T-helper 2 cell treated with Interferon-gamma antibody and Interleukin-4, amounts not matched to agents 5 μg/mL and 100 μg/mL, for 36 hours (primary cell): ENCODE data around the gene CACYBP.

Experiments used
- DNase-seq: peaks from one replicate; pipeline ENCODE4 v3.0.0; 2021; ENCODE audit warnings: low spot score
- H3K27ac Mint-ChIP-seq: one replicate; pipeline ENCODE4 v1.8.0; 2021; ENCODE audit warnings: mild to moderate bottlenecking, mixed read lengths
- H3K27me3 Mint-ChIP-seq: one replicate; pipeline ENCODE4 v1.8.0; 2021; ENCODE audit warnings: low read depth, mixed read lengths
- H3K36me3 Mint-ChIP-seq: one replicate; pipeline ENCODE4 v1.8.0; 2021; ENCODE audit warnings: low read depth, mixed read lengths
- H3K4me1 Mint-ChIP-seq: one replicate; pipeline ENCODE4 v1.8.0; 2021; ENCODE audit warnings: low read depth, mixed read lengths
- H3K4me3 Mint-ChIP-seq: one replicate; pipeline ENCODE4 v1.8.0; 2022; ENCODE audit warnings: mild to moderate bottlenecking, moderate library complexity, mixed read lengths
- H3K9me3 Mint-ChIP-seq: one replicate; pipeline ENCODE4 v1.8.0; 2021; ENCODE audit warnings: mixed read lengths

CACYBP gene

GRCh38 chr1:174999936-175000696 is at the start of gene CACYBP:
CACYBP (plus strand) TSS chr1:174999947; CDS start chr1:175000181, 234 bp downstream.
- H3K4me3 Mint-ChIP-seq, result no peak within 1 kb of the TSS
- no peak for DNase-seq
- no peaks in the 10 kb centered on the region for H3K9me3 Mint-ChIP-seq
- peaks cover 23% of the 10 kb centered on the region for H3K36me3 Mint-ChIP-seq
- H3K27me3 Mint-ChIP-seq, result no peaks in the 10 kb centered on the region
- H3K27ac Mint-ChIP-seq, result no peak within 1 kb of the TSS
- peaks cover 35% of the 10 kb centered on the region for H3K4me1 Mint-ChIP-seq

GRCh38 chr1:174953285-174954072 is 46.3 kb upstream of the CACYBP start:
- Mint-ChIP-seq H3K4me3 (no peak overlapping the region), H3K9me3 (no peaks in the 10 kb centered on the region), H3K27ac (no peak overlapping the region), H3K4me1 (peaks cover 26% of the 10 kb centered on the region), H3K27me3 (no peaks in the 10 kb centered on the region), H3K36me3 (peaks cover 2% of the 10 kb centered on the region)
- DNase-seq, result no peak

GRCh38 chr1:174954073-174954460 is 45.7 kb upstream of the CACYBP start:
- H3K27me3 Mint-ChIP-seq, result no peaks in the 10 kb centered on the region

GRCh38 chr1:174954671-174955669 is 44.8 kb upstream of the CACYBP start:
- Mint-ChIP-seq H3K36me3 (peaks cover 3% of the 10 kb centered on the region), H3K27me3 (no peaks in the 10 kb centered on the region), H3K4me1 (peaks cover 27% of the 10 kb centered on the region), H3K4me3 (no peak overlapping the region), H3K27ac (no peak overlapping the region), H3K9me3 (no peaks in the 10 kb centered on the region)
- DNase-seq, result no peak

More at GRCh38 chr1:174954073-174954460, 45.7 kb upstream of the CACYBP start:
- Mint-ChIP-seq H3K9me3 (no peaks in the 10 kb centered on the region), H3K4me3 (no peak overlapping the region), H3K27ac (no peak overlapping the region), H3K36me3 (peaks cover 3% of the 10 kb centered on the region), H3K4me1 (peaks cover 27% of the 10 kb centered on the region)
- DNase-seq, result no peak

- DNase-seq, result no peak
- Mint-ChIP-seq H3K9me3 (no peaks in the 10 kb centered on the region), H3K27me3 (no peaks in the 10 kb centered on the region), H3K4me1 (peaks cover 27% of the 10 kb centered on the region), H3K36me3 (peaks cover 3% of the 10 kb centered on the region), H3K4me3 (no peak overlapping the region), H3K27ac (no peak overlapping the region)
Observed at GRCh38 chr1:174956086-174956485, 43.7 kb upstream of the CACYBP start.

- H3K36me3 Mint-ChIP-seq, result peaks cover 3% of the 10 kb centered on the region
- no peaks in the 10 kb centered on the region for H3K27me3 Mint-ChIP-seq
- H3K9me3 Mint-ChIP-seq, result no peaks in the 10 kb centered on the region
- no peak for DNase-seq
- peaks cover 27% of the 10 kb centered on the region for H3K4me1 Mint-ChIP-seq
- H3K4me3 Mint-ChIP-seq, result no peak overlapping the region
- no peak overlapping the region for H3K27ac Mint-ChIP-seq
Observed at GRCh38 chr1:174956976-174957375, 42.8 kb upstream of the CACYBP start.

GRCh38 chr1:174957829-174958228 is 41.9 kb upstream of the CACYBP start:
- no peaks in the 10 kb centered on the region for H3K27me3 Mint-ChIP-seq
- DNase-seq, result no peak
- H3K27ac Mint-ChIP-seq, result no peak overlapping the region
- H3K9me3 Mint-ChIP-seq, result no peaks in the 10 kb centered on the region
- peaks cover 27% of the 10 kb centered on the region for H3K4me1 Mint-ChIP-seq
- H3K4me3 Mint-ChIP-seq, result peak overlapping the region; percentile 52
- H3K36me3 Mint-ChIP-seq, result peaks cover 3% of the 10 kb centered on the region

- H3K36me3 Mint-ChIP-seq, result peaks cover 3% of the 10 kb centered on the region
- H3K9me3 Mint-ChIP-seq, result no peaks in the 10 kb centered on the region
- H3K4me1 Mint-ChIP-seq, result peaks cover 29% of the 10 kb centered on the region
- no peak overlapping the region for H3K27ac Mint-ChIP-seq
- DNase-seq, result no peak
- H3K4me3 Mint-ChIP-seq, result no peak overlapping the region
- no peaks in the 10 kb centered on the region for H3K27me3 Mint-ChIP-seq
Observed at GRCh38 chr1:174958396-174958795, 41.4 kb upstream of the CACYBP start.

GRCh38 chr1:174960362-174960761 is 39.4 kb upstream of the CACYBP start:
- Mint-ChIP-seq H3K4me3 (no peak overlapping the region), H3K4me1 (peaks cover 32% of the 10 kb centered on the region), H3K9me3 (no peaks in the 10 kb centered on the region), H3K27me3 (no peaks in the 10 kb centered on the region), H3K27ac (no peak overlapping the region), H3K36me3 (peaks cover 3% of the 10 kb centered on the region)
- DNase-seq, result no peak

- Mint-ChIP-seq H3K4me1 (peaks cover 42% of the 10 kb centered on the region), H3K4me3 (peak overlapping the region; percentile 87), H3K27ac (peak overlapping the region; percentile 89), H3K27me3 (no peaks in the 10 kb centered on the region), H3K9me3 (no peaks in the 10 kb centered on the region), H3K36me3 (no peaks in the 10 kb centered on the region)
- no peak for DNase-seq
Observed at GRCh38 chr1:174963529-174964125, 36.1 kb upstream of the CACYBP start.

GRCh38 chr1:174964261-174964971 is 35.3 kb upstream of the CACYBP start:
- no peaks in the 10 kb centered on the region for H3K9me3 Mint-ChIP-seq
- no peaks in the 10 kb centered on the region for H3K27me3 Mint-ChIP-seq
- peak overlapping the region; percentile 89 for H3K27ac Mint-ChIP-seq
- H3K4me3 Mint-ChIP-seq, result peak overlapping the region; percentile 87
- H3K36me3 Mint-ChIP-seq, result peaks cover 1% of the 10 kb centered on the region
- DNase-seq, result peak; percentile 55
- peaks cover 49% of the 10 kb centered on the region for H3K4me1 Mint-ChIP-seq

- Mint-ChIP-seq H3K4me3 (peak overlapping the region; percentile 87), H3K4me1 (peaks cover 55% of the 10 kb centered on the region), H3K27me3 (no peaks in the 10 kb centered on the region), H3K9me3 (no peaks in the 10 kb centered on the region), H3K27ac (peak overlapping the region; percentile 89), H3K36me3 (peaks cover 4% of the 10 kb centered on the region)
- no peak for DNase-seq
Observed at GRCh38 chr1:174964972-174965361, 34.8 kb upstream of the CACYBP start.
